ENCODE data around the gene NAPSA. TPM values are rescaled to one million over a fixed set of nuclear protein-coding genes. Genes with fewer than 3 reads are reported as not detected.
"Not testable (repeated sequence)": the region's sequence is repeated elsewhere in the genome, so short reads cannot be mapped to it uniquely, and the experiment has no call there.

Gene NAPSA
- polyA plus RNA-seq, 1 donor (not counting 4 experiments of a cell fraction or from before 2014, with no cell fraction given) = 0.94 TPM

DNA sequence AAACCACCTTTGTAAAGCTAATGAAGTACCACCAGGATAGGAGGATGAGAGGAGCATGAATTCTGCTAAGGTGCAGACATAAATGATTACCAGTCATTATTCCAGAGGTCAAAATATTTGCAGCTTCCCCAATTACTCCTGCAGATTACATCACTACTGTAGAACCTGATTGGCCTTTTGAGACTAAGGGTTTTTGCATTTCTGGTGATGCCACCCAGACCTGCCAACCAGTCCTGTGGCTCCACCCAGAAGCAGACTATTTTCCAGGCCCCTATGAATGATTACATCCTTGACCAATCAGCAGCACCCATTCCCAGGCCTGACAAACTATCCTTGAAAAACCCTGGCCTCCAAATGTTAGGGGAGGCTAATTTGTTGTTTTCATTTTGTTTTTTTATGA lies 25.1 kb downstream of the NAPSA start:
- dilution Hi-C loops (cut with MboI; ENCODE audit: extremely low pct_ligation_motif_present, low sequenced_read_pairs) = no loop called here
- Histone ChIP-seq H3K9me1 (ENCODE audit: control insufficient read depth, extremely low read depth, insufficient read depth, low read length) (no peaks in the 10 kb centered on the region), H3K27ac (ENCODE audit: control insufficient read depth, insufficient read depth, low read length) (no peak overlapping the region), H3K9me3 (ENCODE audit: control insufficient read depth, low read depth, low read length) (no peaks in the 10 kb centered on the region), H3K4me1 (ENCODE audit: control insufficient read depth, extremely low read depth, insufficient read depth, low read length) (no peaks in the 10 kb centered on the region), H3K27me3 (ENCODE audit: control insufficient read depth, extremely low read depth, insufficient read depth, low read length) (no peaks in the 10 kb centered on the region), H3K4me2 (ENCODE audit: control insufficient read depth, extremely low read depth, insufficient read depth, low read depth, low read length) (no peak overlapping the region), H2AFZ (ENCODE audit: control insufficient read depth, low read length) (no peak overlapping the region), H3K9ac (ENCODE audit: control insufficient read depth, extremely low read depth, insufficient read depth, low read length) (no peak overlapping the region), H3K36me3 (ENCODE audit: control insufficient read depth in 2 of 2, extremely low read depth in 1 of 2, insufficient read depth in 2 of 2, low read length in 2 of 2) (no peaks in the 10 kb centered on the region), H3K4me3 (ENCODE audit: control insufficient read depth in 2 of 3, extremely low read depth in 1 of 3, insufficient read depth in 2 of 3, low read depth in 1 of 3, low read length in 3 of 3) (no peak overlapping the region), H3K79me2 (ENCODE audit: control insufficient read depth, insufficient read depth, low read length) (no peaks in the 10 kb centered on the region), H4K20me1 (ENCODE audit: control insufficient read depth, extremely low read depth, insufficient read depth, low read length) (no peaks in the 10 kb centered on the region)
- no peak for TF ChIP-seq EZH2 (IDR thresholded peaks at IDR 0.05; ENCODE audit: low read length)
- FAIRE-seq (no peak), DNase-seq (ENCODE audit: low read depth, low spot score) (no peak)

DNA sequence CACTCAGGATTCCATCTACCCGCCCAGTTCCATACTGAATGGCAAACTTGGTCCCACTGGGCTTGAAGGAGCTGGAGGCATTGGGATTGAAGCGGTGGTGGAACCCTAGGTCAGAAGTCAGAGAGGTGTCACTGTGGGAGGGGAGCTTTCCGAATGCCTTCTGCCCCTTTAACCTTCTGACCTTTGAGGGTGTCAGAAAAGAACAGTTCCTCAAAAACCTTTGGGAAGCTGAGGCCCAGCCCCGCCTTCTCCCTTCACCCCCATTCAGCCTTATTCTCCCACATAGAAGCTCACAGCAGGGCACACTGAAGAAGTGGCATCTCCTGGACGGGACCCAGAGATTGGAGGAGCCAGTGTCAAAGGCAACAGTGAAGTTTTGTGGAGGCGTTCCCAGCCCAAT lies 28.4 kb downstream of the NAPSA start:
- H3K27ac ChIP-seq (ENCODE audit: control insufficient read depth, insufficient read depth, low read length); H3K79me2 ChIP-seq (ENCODE audit: control insufficient read depth, insufficient read depth, low read length); H3K9me3 ChIP-seq (ENCODE audit: control insufficient read depth, low read depth, low read length); H3K4me3 ChIP-seq (ENCODE audit: control insufficient read depth in 2 of 3, extremely low read depth in 1 of 3, insufficient read depth in 2 of 3, low read depth in 1 of 3, low read length in 3 of 3); dilution Hi-C loops (cut with MboI; ENCODE audit: extremely low pct_ligation_motif_present, low sequenced_read_pairs); H2AFZ ChIP-seq (ENCODE audit: control insufficient read depth, low read length); FAIRE-seq; H3K9me1 ChIP-seq (ENCODE audit: control insufficient read depth, extremely low read depth, insufficient read depth, low read length); H3K36me3 ChIP-seq (ENCODE audit: control insufficient read depth in 2 of 2, extremely low read depth in 1 of 2, insufficient read depth in 2 of 2, low read length in 2 of 2); H3K4me1 ChIP-seq (ENCODE audit: control insufficient read depth, extremely low read depth, insufficient read depth, low read length); H4K20me1 ChIP-seq (ENCODE audit: control insufficient read depth, extremely low read depth, insufficient read depth, low read length); H3K9ac ChIP-seq (ENCODE audit: control insufficient read depth, extremely low read depth, insufficient read depth, low read length); H3K4me2 ChIP-seq (ENCODE audit: control insufficient read depth, extremely low read depth, insufficient read depth, low read depth, low read length); DNase-seq (ENCODE audit: low read depth, low spot score): not testable (repeated sequence)
- peaks cover 14% of the 10 kb centered on the region for H3K27me3 ChIP-seq (ENCODE audit: control insufficient read depth, extremely low read depth, insufficient read depth, low read length)

DNA sequence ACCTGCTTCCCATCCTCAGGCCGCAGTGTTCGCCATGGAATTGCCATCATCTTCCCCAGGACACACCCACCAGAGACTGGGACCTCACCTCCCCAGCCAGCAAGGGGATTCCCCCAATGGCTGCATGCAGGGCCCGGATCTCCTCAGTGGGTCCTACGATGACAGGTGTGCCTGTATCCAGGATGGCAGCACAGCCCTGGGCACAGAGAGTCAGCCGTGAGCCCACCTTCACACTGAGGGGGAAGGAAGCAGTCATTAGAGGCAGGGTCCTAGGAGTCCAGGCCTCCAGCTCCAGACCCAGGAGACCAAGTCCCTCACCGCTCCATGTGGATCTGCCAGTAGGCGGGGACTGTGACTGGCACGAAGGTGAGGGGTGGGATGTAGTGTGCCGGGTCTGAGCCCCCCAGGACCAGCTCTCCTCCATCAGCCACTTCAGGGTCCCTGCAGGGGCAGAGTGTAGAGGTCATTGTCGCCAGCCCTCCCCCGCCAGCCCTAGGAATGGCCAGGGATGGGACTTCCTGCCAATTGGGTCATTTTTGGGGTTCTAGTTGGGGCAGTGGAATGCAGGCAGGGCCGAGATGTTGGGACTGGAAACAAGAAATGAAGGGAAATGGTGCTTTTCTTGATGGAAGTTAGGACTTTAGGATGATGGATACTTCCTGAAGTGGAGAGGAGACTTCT lies 30.6 kb downstream of the NAPSA start:
- Histone ChIP-seq H3K9me3 (ENCODE audit: control insufficient read depth, low read depth, low read length) (peaks cover 8% of the 10 kb centered on the region), H3K27ac (ENCODE audit: control insufficient read depth, insufficient read depth, low read length) (no peak overlapping the region), H3K9ac (ENCODE audit: control insufficient read depth, extremely low read depth, insufficient read depth, low read length) (no peak overlapping the region), H3K9me1 (ENCODE audit: control insufficient read depth, extremely low read depth, insufficient read depth, low read length) (no peaks in the 10 kb centered on the region), H3K4me3 (ENCODE audit: control insufficient read depth in 2 of 3, extremely low read depth in 1 of 3, insufficient read depth in 2 of 3, low read depth in 1 of 3, low read length in 3 of 3) (no peak overlapping the region), H2AFZ (ENCODE audit: control insufficient read depth, low read length) (no peak overlapping the region), H3K4me1 (ENCODE audit: control insufficient read depth, extremely low read depth, insufficient read depth, low read length) (peaks cover 3% of the 10 kb centered on the region), H4K20me1 (ENCODE audit: control insufficient read depth, extremely low read depth, insufficient read depth, low read length) (no peaks in the 10 kb centered on the region), H3K36me3 (ENCODE audit: control insufficient read depth in 2 of 2, extremely low read depth in 1 of 2, insufficient read depth in 2 of 2, low read length in 2 of 2) (no peaks in the 10 kb centered on the region), H3K4me2 (ENCODE audit: control insufficient read depth, extremely low read depth, insufficient read depth, low read depth, low read length) (no peak overlapping the region), H3K79me2 (ENCODE audit: control insufficient read depth, insufficient read depth, low read length) (no peaks in the 10 kb centered on the region), H3K27me3 (ENCODE audit: control insufficient read depth, extremely low read depth, insufficient read depth, low read length) (peaks cover 35% of the 10 kb centered on the region)
- TF ChIP-seq, protein P1, sequence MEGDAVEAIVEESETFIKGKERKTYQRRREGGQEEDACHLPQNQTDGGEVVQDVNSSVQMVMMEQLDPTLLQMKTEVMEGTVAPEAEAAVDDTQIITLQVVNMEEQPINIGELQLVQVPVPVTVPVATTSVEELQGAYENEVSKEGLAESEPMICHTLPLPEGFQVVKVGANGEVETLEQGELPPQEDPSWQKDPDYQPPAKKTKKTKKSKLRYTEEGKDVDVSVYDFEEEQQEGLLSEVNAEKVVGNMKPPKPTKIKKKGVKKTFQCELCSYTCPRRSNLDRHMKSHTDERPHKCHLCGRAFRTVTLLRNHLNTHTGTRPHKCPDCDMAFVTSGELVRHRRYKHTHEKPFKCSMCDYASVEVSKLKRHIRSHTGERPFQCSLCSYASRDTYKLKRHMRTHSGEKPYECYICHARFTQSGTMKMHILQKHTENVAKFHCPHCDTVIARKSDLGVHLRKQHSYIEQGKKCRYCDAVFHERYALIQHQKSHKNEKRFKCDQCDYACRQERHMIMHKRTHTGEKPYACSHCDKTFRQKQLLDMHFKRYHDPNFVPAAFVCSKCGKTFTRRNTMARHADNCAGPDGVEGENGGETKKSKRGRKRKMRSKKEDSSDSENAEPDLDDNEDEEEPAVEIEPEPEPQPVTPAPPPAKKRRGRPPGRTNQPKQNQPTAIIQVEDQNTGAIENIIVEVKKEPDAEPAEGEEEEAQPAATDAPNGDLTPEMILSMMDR (optimal IDR thresholded peaks at IDR 0.05 in 1 of 3, IDR thresholded peaks at IDR 0.05 in 1 of 3, conservative IDR thresholded peaks at IDR 0.05 in 1 of 3; ENCODE audit: extremely low read depth in 1 of 3, insufficient read depth in 2 of 3, low read length in 3 of 3) = no peak
- TF ChIP-seq EZH2 (IDR thresholded peaks at IDR 0.05; ENCODE audit: low read length) = no peak
- no peak for FAIRE-seq
- DNase-seq (ENCODE audit: low read depth, low spot score) = no peak
- dilution Hi-C loops (cut with MboI; ENCODE audit: extremely low pct_ligation_motif_present, low sequenced_read_pairs) = no loop called here
